ENCODE measurements around the gene PITX1. TPM values are rescaled to one million over a fixed set of nuclear protein-coding genes. Genes with fewer than 3 reads are reported as not detected.

The PITX1 gene
- polyA plus RNA-seq, 3 donors, result not detected

- no peak for DNase-seq
- 97% methylated on average over 8 of the region's 8 CpGs for WGBS (ENCODE audit: insufficient coverage)
- H2AFZ ChIP-seq (ENCODE audit: insufficient read depth, low read depth, low read length, poor library complexity, severe bottlenecking), result no peak overlapping the region
- no peaks in the 10 kb centered on the region for H3K9me3 ChIP-seq (replicated peaks in 1 of 2; ENCODE audit: control insufficient read depth in 1 of 2, insufficient read depth in 1 of 2, low read length in 2 of 2)
- H3K79me2 ChIP-seq (ENCODE audit: insufficient read depth, low read length), result no peaks in the 10 kb centered on the region
- peaks cover 21 to 33% (median 25%) of the 10 kb centered on the region in 3 donors for H3K27me3 Mint-ChIP-seq (ENCODE audit: low read depth in 3 of 3)
- no peaks in the 10 kb centered on the region for H3K9me3 Mint-ChIP-seq
- no peaks in the 10 kb centered on the region for H3K4me1 Mint-ChIP-seq
- H3K4me2 ChIP-seq (replicated peaks; ENCODE audit: extremely low read depth, low read length, poor library complexity, severe bottlenecking), result no peak overlapping the region
- H3K27ac Mint-ChIP-seq, result no peak overlapping the region
- intact Hi-C loops (cut with micrococcal nuclease), result no loop called here
- H3K27me3 ChIP-seq (ENCODE audit: control insufficient read depth in 2 of 2, insufficient read depth in 2 of 2, low read length in 2 of 2), result no peaks in the 10 kb centered on the region
- H3K4me3 Mint-ChIP-seq, result no peak overlapping the region
- no peak for TF ChIP-seq CTCF (IDR thresholded peaks at IDR 0.05)
- no peaks in the 10 kb centered on the region for H3K36me3 Mint-ChIP-seq
- H3K9ac ChIP-seq (ENCODE audit: insufficient read depth, low read length, poor library complexity, severe bottlenecking), result no peak overlapping the region
- no peaks in the 10 kb centered on the region for H4K20me1 ChIP-seq (ENCODE audit: insufficient read depth, low read length)
- H3K27ac ChIP-seq (ENCODE audit: low read depth in 1 of 2, low read length in 2 of 2), result no peak overlapping the region
- H3K36me3 ChIP-seq (replicated peaks in 1 of 2; ENCODE audit: control insufficient read depth in 1 of 2, insufficient read depth in 2 of 2, low read length in 2 of 2), result no peaks in the 10 kb centered on the region
- no peak overlapping the region for H3K4me3 ChIP-seq (replicated peaks in 1 of 3; ENCODE audit: low read depth in 2 of 3, low read length in 3 of 3)
- H3K4me1 ChIP-seq (ENCODE audit: control insufficient read depth in 1 of 2, insufficient read depth in 2 of 2, low read length in 2 of 2), result no peaks in the 10 kb centered on the region
Measured at GRCh38 chr5:135063056-135063445, 29.0 kb upstream of the PITX1 start.

DNA sequence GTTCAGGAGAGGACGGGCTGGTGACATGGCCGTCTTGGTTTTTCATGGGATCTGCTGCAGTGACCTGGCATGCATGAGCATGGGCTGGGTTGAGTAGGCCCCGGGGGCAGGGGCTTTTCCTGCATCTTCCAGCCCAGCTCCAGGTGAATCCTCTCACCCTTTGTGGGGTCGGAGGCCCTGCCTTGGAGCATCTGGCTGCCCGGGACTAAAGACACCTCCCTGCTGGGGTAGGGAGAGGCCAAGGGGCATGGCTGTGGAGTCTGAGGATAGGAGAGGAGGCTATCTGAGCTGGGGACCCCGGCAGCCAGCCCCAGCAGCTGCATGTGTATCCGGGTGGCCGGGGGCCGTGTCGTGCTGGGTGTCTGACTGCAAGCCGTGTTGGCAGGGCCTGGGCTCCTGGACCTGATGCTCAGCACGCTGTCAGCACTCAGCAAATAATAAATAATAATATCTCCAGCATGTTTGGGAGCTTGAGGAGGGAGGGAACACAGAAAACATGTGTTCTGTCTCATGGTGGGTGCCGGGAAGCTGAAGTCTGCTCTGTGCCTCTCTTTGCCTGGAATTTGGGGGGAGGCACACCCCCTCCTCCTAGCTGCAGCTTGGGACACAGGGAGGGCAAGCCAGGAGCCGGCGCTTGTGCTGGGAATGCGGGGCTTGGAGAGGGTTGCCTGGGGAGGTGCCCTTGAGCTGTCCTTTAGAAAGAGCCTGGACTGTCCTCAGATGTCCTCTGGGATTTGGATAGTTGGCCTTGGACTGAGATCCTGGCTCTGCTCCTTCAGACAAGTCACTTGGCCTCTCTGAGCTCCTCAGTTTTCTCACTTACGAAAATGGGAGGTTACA is 28.4 kb upstream of the PITX1 start:
- H3K27me3 Mint-ChIP-seq (ENCODE audit: low read depth in 3 of 3), result peaks cover 22 to 33% (median 27%) of the 10 kb centered on the region in 3 donors
- no peak for DNase-seq
- no peaks in the 10 kb centered on the region for H3K36me3 Mint-ChIP-seq
- H3K4me1 Mint-ChIP-seq, result no peaks in the 10 kb centered on the region
- no peaks in the 10 kb centered on the region for H3K4me1 ChIP-seq (ENCODE audit: control insufficient read depth in 1 of 2, insufficient read depth in 2 of 2, low read length in 2 of 2)
- no peak overlapping the region for H3K4me2 ChIP-seq (replicated peaks; ENCODE audit: extremely low read depth, low read length, poor library complexity, severe bottlenecking)
- H3K9ac ChIP-seq (ENCODE audit: insufficient read depth, low read length, poor library complexity, severe bottlenecking), result no peak overlapping the region
- no peak overlapping the region for H3K27ac Mint-ChIP-seq
- H3K9me3 ChIP-seq (replicated peaks in 1 of 2; ENCODE audit: control insufficient read depth in 1 of 2, insufficient read depth in 1 of 2, low read length in 2 of 2), result no peaks in the 10 kb centered on the region
- H4K20me1 ChIP-seq (ENCODE audit: insufficient read depth, low read length), result no peaks in the 10 kb centered on the region
- TF ChIP-seq CTCF (IDR thresholded peaks at IDR 0.05), result no peak
- H3K79me2 ChIP-seq (ENCODE audit: insufficient read depth, low read length), result no peaks in the 10 kb centered on the region
- intact Hi-C loops (cut with micrococcal nuclease), result no loop called here
- H3K36me3 ChIP-seq (replicated peaks in 1 of 2; ENCODE audit: control insufficient read depth in 1 of 2, insufficient read depth in 2 of 2, low read length in 2 of 2), result no peaks in the 10 kb centered on the region
- no peak overlapping the region for H3K4me3 ChIP-seq (replicated peaks in 1 of 3; ENCODE audit: low read depth in 2 of 3, low read length in 3 of 3)
- H3K27ac ChIP-seq (ENCODE audit: low read depth in 1 of 2, low read length in 2 of 2), result no peak overlapping the region
- H3K9me3 Mint-ChIP-seq, result no peaks in the 10 kb centered on the region
- H2AFZ ChIP-seq (ENCODE audit: insufficient read depth, low read depth, low read length, poor library complexity, severe bottlenecking), result no peak overlapping the region
- H3K27me3 ChIP-seq (ENCODE audit: control insufficient read depth in 2 of 2, insufficient read depth in 2 of 2, low read length in 2 of 2), result no peaks in the 10 kb centered on the region
- 89% methylated on average over 11 of the region's 17 CpGs for WGBS (ENCODE audit: insufficient coverage)
- H3K4me3 Mint-ChIP-seq, result no peak overlapping the region
